DND-41 (cell line): ENCODE data around the gene GPR137.

Experiments used
- CTCF ChIP-seq: IDR thresholded peaks from 2 replicates; pipeline ENCODE4 v1.5.1; 2012; ENCODE audit warnings: borderline replicate concordance, low read length, moderate library complexity, mild to moderate bottlenecking; ENCODE audit not compliant: poor library complexity, severe bottlenecking; ENCODE audit errors: extremely low read depth
- EZH2 ChIP-seq: IDR thresholded peaks from 3 replicates; pipeline ENCODE4 v1.6.1; 2012; ENCODE audit warnings: borderline replicate concordance, low read depth, mild to moderate bottlenecking, moderate library complexity, low read length, inconsistent platforms; ENCODE audit not compliant: severe bottlenecking

DNA sequence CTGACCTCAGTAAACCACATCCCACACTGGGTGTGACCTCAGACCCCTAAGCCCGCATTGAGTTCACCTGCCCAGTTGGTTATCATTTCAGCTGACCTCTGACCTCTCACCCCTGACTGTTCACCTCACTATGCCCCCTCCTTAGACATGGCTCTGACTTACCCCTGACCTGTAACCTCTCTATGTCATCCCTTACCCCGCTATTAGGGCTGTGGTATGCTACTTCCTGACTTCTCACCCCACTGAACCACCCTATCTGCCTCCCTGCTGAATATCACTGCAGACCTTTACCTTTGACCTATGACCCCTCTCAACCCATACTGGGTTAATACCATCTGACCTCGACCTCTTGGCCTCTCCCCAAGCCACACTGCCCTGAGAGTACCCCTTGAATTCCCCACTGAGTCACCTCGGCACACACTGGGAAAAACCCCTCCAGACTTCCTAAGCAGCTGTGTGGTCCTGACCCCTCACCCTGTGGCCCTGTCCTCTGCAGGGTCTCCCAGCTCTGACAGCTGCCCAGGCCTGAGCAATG is 26.0 kb upstream of the GPR137 start:
- TF ChIP-seq CTCF = no peak
- TF ChIP-seq EZH2 = no peak
